B cell (primary cell): Measurements from ENCODE around the gene NTM. TPM values are rescaled to one million over a fixed set of nuclear protein-coding genes. Genes with fewer than 3 reads are reported as not detected.

Experiments used
- ATAC-seq: fragments of 200-7000 bp; cut with Tn5 transposase; one replicate; pipeline ENCODE4 v1.10.0; 2021; ENCODE audit warnings: low read depth, mild to moderate bottlenecking, moderate number of reproducible peaks, moderate library complexity
- CTCF ChIA-PET: fragments of 350-600 bp; sonication (Branson Sonifier 250); formaldehyde crosslinking; loops from one replicate; lab custom pipeline; 2021; ENCODE audit warnings: antibody characterized with exemption, inconsistent platforms; lab: Charles Lee
- POLR2A ChIA-PET: fragments of 350-600 bp; sonication (Branson Sonifier 250); formaldehyde crosslinking; loops from one replicate; lab custom pipeline; 2021; ENCODE audit warnings: antibody characterized with exemption; lab: Charles Lee
- DNase-seq: peaks from one replicate; pipeline ENCODE4 v3.0.0; 2013
- H2AFZ ChIP-seq: 2 replicates; pipeline ENCODE4 v1.6.1; 2012; ENCODE audit warnings: mild to moderate bottlenecking, low read depth, low read length; ENCODE audit not compliant: insufficient read depth, poor library complexity, severe bottlenecking
- H3K27ac ChIP-seq, 2 donors: 1 replicate in 1 of 2; 2 replicates in 1 of 2; pipeline ENCODE4 v1.5.1; 2012 to 2013; ENCODE audit warnings: low read length in 2 of 2, mild to moderate bottlenecking in 2 of 2, moderate library complexity in 1 of 2
- H3K27me3 ChIP-seq, 4 experiments: fragments of 200-600 bp in 1 of 4; sonication (generic) in 1 of 4; replicated peaks in 1 of 4; 1 replicate in 2 of 4; 2 replicates in 2 of 4; pipeline versions ENCODE4 v1.6.1 to v1.7.0; 2013 to 2016; ENCODE audit warnings: low read length in 3 of 4, mild to moderate bottlenecking in 2 of 4, mixed read lengths in 1 of 4, moderate library complexity in 1 of 4; ENCODE audit not compliant: insufficient read depth in 4 of 4, control insufficient read depth in 3 of 4; ENCODE audit errors: control extremely low read depth in 1 of 4
- H3K36me3 ChIP-seq, 2 experiments: replicated peaks in 1 of 2; 1 replicate in 1 of 2; 2 replicates in 1 of 2; pipeline versions ENCODE4 v1.6.1 to v1.7.1; 2013; ENCODE audit warnings: low read length in 1 of 2; ENCODE audit not compliant: insufficient read depth in 2 of 2, control insufficient read depth in 1 of 2; ENCODE audit errors: control extremely low read depth in 1 of 2, extremely low read depth in 1 of 2
- H3K4me1 ChIP-seq, 2 donors: fragments of 200-600 bp in 1 of 2; sonication (generic) in 1 of 2; 1 replicate in 1 of 2; 2 replicates in 1 of 2; pipeline versions ENCODE4 v1.5.1 to v1.6.1; 2013 to 2017; ENCODE audit warnings: low read length in 2 of 2; ENCODE audit not compliant: control insufficient read depth in 2 of 2, insufficient read depth in 2 of 2
- H3K4me2 ChIP-seq: replicated peaks from 2 replicates; pipeline ENCODE3; 2012; ENCODE audit warnings: mild to moderate bottlenecking, low read depth, low read length; ENCODE audit not compliant: poor library complexity, severe bottlenecking
- H3K4me3 ChIP-seq, 5 experiments: fragments of 200-600 bp in 1 of 5; sonication (generic) in 1 of 5; 1 replicate in 3 of 5; 2 replicates in 2 of 5; pipeline versions ENCODE4 v1.5.1 to v1.7.0; 2011 to 2016; ENCODE audit warnings: low read length in 4 of 5, mild to moderate bottlenecking in 4 of 5, low read depth in 2 of 5, control low read depth in 1 of 5, moderate library complexity in 1 of 5; ENCODE audit not compliant: insufficient read depth in 1 of 5; ENCODE audit errors: control extremely low read depth in 1 of 5, extremely low read depth in 1 of 5
- H3K79me2 ChIP-seq: fragments of 200-600 bp; sonication (generic); one replicate; pipeline ENCODE4 v1.6.0; 2016; ENCODE audit warnings: low read length; ENCODE audit not compliant: control insufficient read depth, insufficient read depth
- H3K9ac ChIP-seq: fragments of 200-600 bp; sonication (generic); 2 replicates; pipeline ENCODE4 v1.6.1; 2017; ENCODE audit warnings: mild to moderate bottlenecking, low read length, moderate library complexity
- H3K9me3 ChIP-seq, 3 donors: one replicate each; pipeline versions ENCODE4 v1.6.1 to v1.7.1; 2013; ENCODE audit warnings: low read length in 2 of 3; ENCODE audit not compliant: control insufficient read depth in 2 of 3, insufficient read depth in 1 of 3; ENCODE audit errors: control extremely low read depth in 1 of 3
- H4K20me1 ChIP-seq: 2 replicates; pipeline ENCODE4 v1.6.0; 2012; ENCODE audit warnings: mild to moderate bottlenecking, low read length; ENCODE audit not compliant: insufficient read depth, control insufficient read depth, poor library complexity, severe bottlenecking
- H3K27ac Mint-ChIP-seq: one replicate; pipeline ENCODE4 v1.8.0; 2021; ENCODE audit warnings: mixed read lengths
- H3K27me3 Mint-ChIP-seq: one replicate; pipeline ENCODE4 v1.8.0; 2021; ENCODE audit warnings: mixed read lengths
- H3K4me1 Mint-ChIP-seq: one replicate; pipeline ENCODE4 v1.8.0; 2021; ENCODE audit warnings: mixed read lengths
- H3K4me3 Mint-ChIP-seq: one replicate; pipeline ENCODE4 v1.8.0; 2021; ENCODE audit warnings: mixed read lengths
- H3K9me3 Mint-ChIP-seq: one replicate; pipeline ENCODE4 v1.8.0; 2022; ENCODE audit warnings: mixed read lengths; ENCODE audit not compliant: insufficient read depth
- CTCF ChIP-seq: fragments of 200-600 bp; IDR thresholded peaks from one replicate; pipeline ENCODE4 v1.8.0; 2022; ENCODE audit warnings: antibody characterized with exemption, mild to moderate bottlenecking
- EZH2 ChIP-seq: IDR thresholded peaks from 2 replicates; pipeline ENCODE4 v1.6.1; 2012; ENCODE audit warnings: borderline replicate concordance, low read depth, mild to moderate bottlenecking, moderate library complexity, low read length; ENCODE audit not compliant: insufficient read depth, poor library complexity, severe bottlenecking
- WGBS: methylation state at CpG from one replicate; pipeline ENCODE4 v1.1.5; 2013; ENCODE audit warnings: missing lambda C conversion rate; ENCODE audit not compliant: insufficient coverage; 5-methylcytosine and 5-hydroxymethylcytosine counted together
- intact Hi-C: fragments of 100-400 bp; cut with micrococcal nuclease; formaldehyde crosslinking; loops from one replicate; pipeline ENCODE4 v1.10.0; 2022
- polyA minus RNA-seq: library from RNA; depleted of rRNA, polyadenylated mRNA; stranded (reverse); fragments of >200 nt; gene quantifications from 2 replicates; pipeline ENCODE4 v1.2.3, GENCODE V29; 2012
- polyA plus RNA-seq: library from polyadenylated mRNA; depleted of rRNA; stranded (reverse); fragments of >200 nt; gene quantifications from 2 replicates; pipeline ENCODE4 v1.2.3, GENCODE V29; 2012
- total RNA-seq, 2 donors: library from RNA; stranded (reverse); fragments of 120-200 nt in 1 of 2; gene quantifications; 1 replicate in 1 of 2; 2 replicates in 1 of 2; pipeline versions ENCODE4 v1.2.3 to v1.2.4, GENCODE V29; 2013 to 2022

NTM gene
- total RNA-seq (not detected in 2 replicates), polyA plus RNA-seq (not detected in 2 replicates), polyA minus RNA-seq (not detected in 2 replicates)
- 0.14 TPM for total RNA-seq (2013)

- CTCF ChIA-PET, result no interaction called here
- Histone ChIP-seq H3K4me1 (no peaks in the 10 kb centered on the region), H3K36me3 (no peaks in the 10 kb centered on the region), H2AFZ (no peak within 1 kb of the TSS), H3K9me3 (peaks cover 0 to 13% (median 0%) of the 10 kb centered on the region in 3 donors), H3K27me3 (peaks cover 0 to 7% (median 3%) of the 10 kb centered on the region in 4 experiments), H3K27ac (no peak within 1 kb of the TSS), H4K20me1 (no peaks in the 10 kb centered on the region), H3K4me2 (no peak within 1 kb of the TSS), H3K79me2 (no peaks in the 10 kb centered on the region), H3K4me3 (no peak within 1 kb of the TSS), H3K9ac (no peak within 1 kb of the TSS)
- DNase-seq (no peak), ATAC-seq (no peak)
- Mint-ChIP-seq H3K27ac (no peak within 1 kb of the TSS), H3K9me3 (no peaks in the 10 kb centered on the region), H3K4me3 (no peak within 1 kb of the TSS), H3K4me1 (no peaks in the 10 kb centered on the region), H3K27me3 (peaks cover 11% of the 10 kb centered on the region)
- POLR2A ChIA-PET, result no interaction called here
- intact Hi-C loops, result no loop called here
- WGBS, result 89% methylated on average over 5 of the region's 7 CpGs
- TF ChIP-seq CTCF, result no peak
Measured at GRCh38 chr11:131370090-131370751, at the start of gene NTM. TSS of gene NTM (plus strand) at chr11:131370615.

GRCh38 chr11:131324921-131325570 lies 45.4 kb upstream of the NTM start:
- POLR2A ChIA-PET, result no interaction called here
- WGBS, result 88% methylated on average over 11 of the region's 11 CpGs
- Mint-ChIP-seq H3K4me1 (no peaks in the 10 kb centered on the region), H3K27ac (no peak overlapping the region), H3K9me3 (no peaks in the 10 kb centered on the region), H3K4me3 (no peak overlapping the region), H3K27me3 (no peaks in the 10 kb centered on the region)
- DNase-seq (no peak), ATAC-seq (no peak)
- CTCF ChIA-PET, result no interaction called here
- TF ChIP-seq EZH2 (no peak), CTCF (no peak)
- no peak overlapping the region for H3K9ac ChIP-seq
- no peak overlapping the region for H3K27ac ChIP-seq
- no peaks in the 10 kb centered on the region for H3K36me3 ChIP-seq
- H3K4me1 ChIP-seq, result no peaks in the 10 kb centered on the region
- H3K4me3 ChIP-seq, result no peak overlapping the region
- H3K9me3 ChIP-seq, result peaks cover 0 to 17% (median 0%) of the 10 kb centered on the region in 3 donors
- H3K27me3 ChIP-seq, result no peaks in the 10 kb centered on the region
- H2AFZ ChIP-seq, result no peak overlapping the region
- no peak overlapping the region for H3K4me2 ChIP-seq
- no peaks in the 10 kb centered on the region for H4K20me1 ChIP-seq
- H3K79me2 ChIP-seq, result no peaks in the 10 kb centered on the region
- intact Hi-C loops, result no loop called here
